IPS DF 4.7 (cell line): ENCODE measurements around the gene WDFY4.

Experiments used
- DNase-seq: peaks from one replicate; pipeline ENCODE4 v3.0.0-alpha.2; 2013; ENCODE audit warnings: low spot score; ENCODE audit errors: extremely low read depth

The WDFY4 gene

GRCh38 chr10:48705401-48705938 is 20.8 kb downstream of the WDFY4 start:
- DNase-seq, result no peak

GRCh38 chr10:48707472-48707871 is 22.8 kb downstream of the WDFY4 start:
- DNase-seq, result no peak

GRCh38 chr10:48708144-48708543 is 23.5 kb downstream of the WDFY4 start:
- no peak for DNase-seq

DNA sequence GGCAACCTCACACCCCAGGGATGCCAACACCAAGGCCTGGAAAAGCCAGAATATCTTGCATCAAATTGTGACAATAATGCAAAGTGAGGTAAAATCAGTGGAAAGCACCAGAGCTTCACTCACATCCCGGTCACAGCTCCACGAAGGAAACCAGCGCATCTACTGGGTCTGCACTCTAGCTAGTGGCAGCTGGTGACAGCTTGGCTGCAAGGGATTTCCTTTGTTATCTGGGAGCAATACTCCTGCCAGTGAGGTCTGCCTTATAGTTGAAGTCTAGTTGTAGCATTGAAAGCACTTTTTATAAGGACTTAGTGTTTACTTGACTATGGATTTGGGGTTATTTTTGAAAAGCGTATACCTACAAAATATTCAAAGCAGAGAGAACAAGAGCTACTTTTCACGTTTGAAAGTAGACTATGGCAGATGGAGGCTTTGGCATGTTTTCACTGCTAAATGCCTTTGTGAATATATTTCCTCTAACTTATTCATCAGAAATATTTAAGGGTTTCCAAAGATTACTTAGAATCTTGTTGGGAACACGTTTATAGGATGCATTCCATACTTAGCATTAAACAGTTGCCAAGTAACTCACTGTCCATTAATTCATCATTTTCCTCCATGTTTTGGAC is 26.1 kb downstream of the WDFY4 start:
- DNase-seq, result no peak

- DNase-seq, result no peak
Measured at GRCh38 chr10:48711830-48712229, 27.2 kb downstream of the WDFY4 start.

DNA sequence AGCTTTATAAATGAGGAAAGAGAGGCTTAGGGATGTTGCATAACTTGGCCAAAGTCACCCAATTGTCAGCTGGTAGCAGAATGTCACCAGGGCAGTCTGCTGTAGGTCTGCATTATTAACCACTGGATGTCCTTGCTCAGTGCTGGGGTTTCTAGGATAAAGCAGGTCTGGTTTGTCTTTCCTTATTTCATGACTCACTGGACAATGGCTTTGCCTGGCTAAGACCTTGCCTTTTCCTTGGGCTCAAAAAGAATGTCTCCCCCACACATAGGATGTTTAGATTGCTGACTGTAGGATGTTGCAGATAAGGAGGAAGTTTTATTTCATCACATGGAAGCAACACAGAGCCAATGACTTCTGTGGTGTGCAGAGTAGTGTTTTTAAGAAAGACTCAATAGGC is 29.4 kb downstream of the WDFY4 start:
- DNase-seq, result no peak

GRCh38 chr10:48716416-48716815 is 31.7 kb downstream of the WDFY4 start:
- DNase-seq, result no peak

DNA sequence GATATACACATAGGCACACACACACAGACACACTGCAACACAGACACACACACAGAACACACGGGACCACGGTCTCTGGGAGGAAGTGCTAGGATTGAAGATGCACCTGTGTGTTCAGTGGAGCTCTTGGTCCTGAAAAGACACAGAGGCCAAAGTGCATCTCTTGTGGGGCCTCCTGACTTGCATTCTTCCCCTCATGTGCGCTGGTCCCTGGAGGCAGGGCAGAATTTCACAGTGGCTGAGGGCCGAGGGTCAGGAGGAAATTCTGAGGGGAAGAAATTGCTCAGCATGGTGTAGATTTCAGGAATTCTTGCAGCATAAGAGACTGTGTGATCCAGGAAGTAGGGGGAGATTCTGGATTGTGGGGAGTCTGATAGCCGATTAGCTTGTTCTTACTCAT is 35.9 kb downstream of the WDFY4 start:
- no peak for DNase-seq

DNA sequence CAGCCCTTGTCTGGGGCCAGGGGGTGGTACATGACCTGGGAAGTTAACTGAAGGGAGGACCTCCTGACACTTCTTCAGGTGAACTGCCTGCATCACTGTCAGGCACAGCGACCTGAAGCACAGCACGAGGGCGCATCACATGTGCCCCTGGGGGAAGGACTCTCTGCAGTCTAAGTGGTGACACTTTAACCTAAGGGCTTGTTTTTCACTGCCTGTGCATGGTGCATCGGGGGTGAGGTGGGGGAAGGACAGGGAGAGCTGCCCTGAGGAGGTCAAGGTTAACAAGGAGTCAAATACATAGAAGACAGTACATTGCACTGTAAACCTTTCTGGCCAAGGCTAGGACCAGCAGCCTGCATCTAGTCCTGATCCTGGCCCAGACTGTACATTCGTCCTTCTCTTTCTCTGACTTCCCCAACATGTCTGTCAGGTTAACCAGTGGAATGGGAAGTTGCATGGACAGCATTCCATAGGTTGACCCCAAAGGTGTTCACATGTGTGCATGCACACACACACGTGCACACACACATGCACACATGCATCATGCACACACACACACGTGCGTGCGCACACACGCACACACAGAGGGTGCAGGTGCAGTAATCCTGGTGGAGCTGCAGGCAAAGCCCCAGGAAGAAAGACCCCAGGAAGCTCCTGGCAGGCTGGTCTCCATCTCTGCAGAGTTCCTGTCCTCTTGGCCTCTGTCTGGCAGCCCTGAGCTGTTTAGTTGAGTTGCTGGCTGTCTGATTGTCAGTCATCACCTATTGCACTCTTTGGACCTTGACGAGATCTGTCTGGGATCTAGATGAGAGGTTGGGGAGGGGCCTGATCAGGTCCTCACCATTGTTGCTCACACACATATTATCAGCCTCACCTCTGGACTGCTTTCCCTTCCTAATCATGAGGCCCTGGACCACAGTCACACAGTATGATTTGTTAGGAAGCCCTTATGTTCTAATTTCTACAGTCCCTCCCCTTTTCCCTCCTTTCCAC is 37.8 kb downstream of the WDFY4 start:
- no peak for DNase-seq

GRCh38 chr10:48724127-48724526 is 39.5 kb downstream of the WDFY4 start:
- no peak for DNase-seq

- DNase-seq, result no peak
Measured at GRCh38 chr10:48725708-48726107, 41.0 kb downstream of the WDFY4 start.

DNA sequence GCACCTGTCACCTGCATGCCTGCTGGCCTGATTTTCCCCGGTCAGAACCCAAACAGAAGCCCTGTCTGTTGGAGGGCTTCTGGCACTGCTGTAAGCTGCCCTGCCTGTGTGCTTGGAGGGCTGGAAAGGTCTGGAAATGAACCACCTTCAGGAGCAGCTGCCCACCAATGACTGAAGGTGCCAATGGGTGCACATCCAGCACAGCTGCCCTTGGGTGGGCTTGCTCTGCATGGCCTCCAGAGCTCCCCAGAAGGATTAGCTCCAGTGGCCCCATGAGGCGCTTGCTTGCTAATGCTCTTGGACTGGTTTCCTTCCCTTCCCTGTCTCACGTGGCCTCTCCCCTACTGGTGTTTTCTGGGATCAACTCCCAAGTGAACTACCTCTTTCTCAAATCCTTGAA is 43.2 kb downstream of the WDFY4 start:
- DNase-seq, result no peak

DNA sequence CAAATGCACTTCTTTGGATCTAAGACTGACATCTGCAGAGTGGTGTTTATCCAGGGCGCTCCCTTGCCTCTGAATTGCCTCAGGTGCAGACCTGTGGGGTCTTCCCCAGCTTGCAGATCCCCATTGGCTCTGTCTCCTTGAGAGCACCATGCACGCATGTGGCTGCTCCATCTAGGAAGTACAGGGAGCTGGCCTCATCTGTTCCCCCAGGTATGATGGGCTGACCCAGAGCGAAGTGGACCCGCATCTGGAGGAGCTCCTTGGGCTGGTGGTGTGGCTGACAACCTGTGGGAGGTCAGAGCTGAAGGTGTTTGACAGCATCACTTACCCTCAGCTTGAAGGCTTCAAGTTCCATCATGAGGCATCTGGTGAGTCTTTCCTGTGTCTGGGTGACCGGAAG is 44.5 kb downstream of the WDFY4 start:
- no peak for DNase-seq

- no peak for DNase-seq
Measured at GRCh38 chr10:48729941-48730457, 45.3 kb downstream of the WDFY4 start.

DNA sequence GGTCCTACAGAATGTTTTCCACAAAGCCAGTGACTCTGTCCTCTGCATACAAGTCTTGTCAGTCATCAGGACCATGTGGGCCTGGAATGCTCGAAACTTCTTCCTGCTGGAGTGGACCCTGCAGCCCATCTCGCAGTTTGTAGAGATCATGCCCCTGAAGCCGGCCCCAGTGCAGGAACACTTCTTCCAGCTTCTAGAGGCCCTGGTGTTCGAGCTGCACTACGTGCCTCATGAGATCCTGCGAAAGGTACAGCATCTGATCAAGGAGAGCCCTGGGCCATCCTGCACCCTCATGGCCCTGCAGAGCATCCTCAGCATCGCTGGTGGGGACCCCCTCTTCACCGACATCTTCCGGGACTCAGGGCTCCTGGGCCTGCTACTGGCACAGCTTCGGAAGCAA is 46.5 kb downstream of the WDFY4 start:
- DNase-seq, result no peak

- no peak for DNase-seq
Measured at GRCh38 chr10:48731654-48732053, 47.0 kb downstream of the WDFY4 start.

- DNase-seq, result no peak
Measured at GRCh38 chr10:48733329-48733728, 48.7 kb downstream of the WDFY4 start.

DNA sequence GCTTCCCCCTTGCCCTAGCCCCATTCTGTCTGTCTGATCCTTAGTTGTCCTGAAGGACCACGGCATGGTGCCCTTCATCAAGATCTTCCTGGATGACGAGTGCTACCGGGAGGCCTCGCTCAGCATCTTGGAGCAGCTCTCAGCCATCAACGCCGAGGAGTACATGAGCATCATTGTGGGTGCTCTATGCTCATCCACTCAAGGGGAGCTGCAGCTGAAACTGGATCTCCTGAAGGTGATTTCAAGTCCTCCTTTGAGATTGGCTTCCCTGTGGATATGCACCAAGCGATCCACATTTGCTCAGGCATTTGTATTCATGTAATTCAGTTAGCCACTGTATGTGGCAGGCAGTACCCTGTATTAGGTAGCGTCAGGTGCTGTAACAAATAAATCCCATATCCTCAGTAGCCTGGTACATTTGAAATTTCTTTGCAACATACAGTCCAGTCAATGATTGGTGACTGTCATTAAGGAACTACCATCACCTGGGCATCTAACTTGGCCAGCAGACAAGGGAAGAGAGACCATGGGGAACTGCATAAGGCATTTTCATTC is 51.2 kb downstream of the WDFY4 start:
- DNase-seq, result no peak

- DNase-seq, result no peak
Measured at GRCh38 chr10:48736596-48736995, 51.9 kb downstream of the WDFY4 start.

DNA sequence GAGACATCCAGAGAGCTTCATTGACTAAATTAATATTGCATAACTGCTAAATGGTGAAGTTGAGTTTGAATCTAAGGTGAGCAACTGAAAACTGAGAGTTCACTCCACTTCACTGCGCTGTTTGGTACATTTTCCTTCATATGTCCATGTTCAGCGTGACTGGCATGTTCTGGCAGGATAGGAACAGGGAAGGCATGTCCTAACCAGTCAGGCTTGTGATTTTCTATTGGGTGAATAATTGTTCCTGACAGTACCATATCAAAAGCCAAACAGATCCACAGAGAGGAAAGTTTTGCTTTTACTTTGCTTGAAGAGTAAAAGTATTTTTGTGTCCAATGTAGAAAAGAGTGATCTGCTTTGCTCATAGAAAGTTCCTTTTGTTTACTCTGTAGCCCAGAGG is 53.2 kb downstream of the WDFY4 start:
- DNase-seq, result no peak

- no peak for DNase-seq
Measured at GRCh38 chr10:48739170-48739569, 54.5 kb downstream of the WDFY4 start.
